ENCODE results near the gene CDC23.

CDC23 gene

GRCh38 chr5:138230261-138230660, 17.1 kb upstream of the CDC23 start (continued):
- TF ChIP-seq ZNF704 (tag by site-specific recombination; IDR thresholded peaks at IDR 0.05) (no peak), HIC1 (tag by site-specific recombination; IDR thresholded peaks at IDR 0.05) (no peak), ZNF239 (tag by site-specific recombination; IDR thresholded peaks at IDR 0.05) (no peak), OVOL3 (tag by site-specific recombination; IDR thresholded peaks at IDR 0.05) (no peak), ZNF311 (tag by site-specific recombination; IDR thresholded peaks at IDR 0.05; ENCODE audit: borderline replicate concordance) (no peak), ZNF501 (tag by site-specific recombination; IDR thresholded peaks at IDR 0.05) (no peak), GLI4 (tag by site-specific recombination; IDR thresholded peaks at IDR 0.05) (no peak), ZNF530 (tag by site-specific recombination; IDR thresholded peaks at IDR 0.05; ENCODE audit: low read depth) (no peak), KLF16 (tag by site-specific recombination; IDR thresholded peaks at IDR 0.05) (no peak), ZNF830 (tag by site-specific recombination; IDR thresholded peaks at IDR 0.05; ENCODE audit: low read depth) (no peak), ZNF133 (tag by site-specific recombination; IDR thresholded peaks at IDR 0.05) (no peak), FEZF1 (tag by site-specific recombination; IDR thresholded peaks at IDR 0.05) (peak; percentile 88), ZNF146 (tag by site-specific recombination; IDR thresholded peaks at IDR 0.05) (no peak), ZNF24 (tag by site-specific recombination; IDR thresholded peaks at IDR 0.05) (no peak)

- ChIA-PET CTCF (interaction anchor here (0.6 to 1.8 kb wide), 3 partner anchors 10 to 124 kb away, joined by 3 to 4 read pairs (median 4); partner anchors contain the start of gene KDM3B), POLR2A (interaction anchor here (1.1 to 1.6 kb wide), 3 partner anchors 12 to 101 kb away, joined by 3 to 11 read pairs (median 3); partner anchors contain the start of gene CDC23)
- Histone ChIP-seq H3K9me3 (ENCODE audit: control insufficient read depth, insufficient read depth, low read depth, low read length) (no peaks in the 10 kb centered on the region), H3K4me3 (ENCODE audit: low read depth, low read length) (no peak overlapping the region), H3K36me3 (ENCODE audit: control insufficient read depth in 2 of 2, insufficient read depth in 1 of 2, low read length in 2 of 2) (no peaks in the 10 kb centered on the region), H3K4me1 (ENCODE audit: control insufficient read depth, insufficient read depth, low read length) (peaks cover 18% of the 10 kb centered on the region), H3K27ac (ENCODE audit: extremely low read depth, low read depth, low read length) (no peak overlapping the region)
- TF ChIP-seq ZNF324 (tag by site-specific recombination; IDR thresholded peaks at IDR 0.05) (no peak), ZNF501 (tag by site-specific recombination; IDR thresholded peaks at IDR 0.05) (no peak), SCRT2 (tag by site-specific recombination; IDR thresholded peaks at IDR 0.05) (no peak), ZNF514 (tag by site-specific recombination; IDR thresholded peaks at IDR 0.05) (no peak), ZBTB10 (tag by site-specific recombination; IDR thresholded peaks at IDR 0.05) (no peak), ZNF449 (tag by site-specific recombination; IDR thresholded peaks at IDR 0.05) (no peak), WT1 (tag by site-specific recombination; IDR thresholded peaks at IDR 0.05) (no peak), OVOL3 (tag by site-specific recombination; IDR thresholded peaks at IDR 0.05) (no peak), ZNF155 (tag by site-specific recombination; IDR thresholded peaks at IDR 0.05) (no peak), ZNF530 (tag by site-specific recombination; IDR thresholded peaks at IDR 0.05; ENCODE audit: low read depth) (no peak), HOXC10 (CRISPR knock-in tag; IDR thresholded peaks at IDR 0.05) (no peak), GLI2 (tag by site-specific recombination; IDR thresholded peaks at IDR 0.05; ENCODE audit: borderline replicate concordance, low read depth) (no peak), FEZF1 (tag by site-specific recombination; IDR thresholded peaks at IDR 0.05) (no peak)
Measured at GRCh38 chr5:138229387-138229786, 16.3 kb upstream of the CDC23 start.

All from HEK293 (cell line).